Activated CD8-positive, alpha-beta memory T cell treated with anti-CD3 and anti-CD28 coated beads, Interleukin-2, amount 50 U/mL, for 4 hours (primary cell): ENCODE measurements around the gene FKBP5.
"Not testable (repeated sequence)": the region's sequence is repeated elsewhere in the genome, so short reads cannot be mapped to it uniquely, and the experiment has no call there.

Experiments used
- DNase-seq: peaks from one replicate; pipeline ENCODE4 v3.0.0-alpha.2; 2020

Gene FKBP5

DNA sequence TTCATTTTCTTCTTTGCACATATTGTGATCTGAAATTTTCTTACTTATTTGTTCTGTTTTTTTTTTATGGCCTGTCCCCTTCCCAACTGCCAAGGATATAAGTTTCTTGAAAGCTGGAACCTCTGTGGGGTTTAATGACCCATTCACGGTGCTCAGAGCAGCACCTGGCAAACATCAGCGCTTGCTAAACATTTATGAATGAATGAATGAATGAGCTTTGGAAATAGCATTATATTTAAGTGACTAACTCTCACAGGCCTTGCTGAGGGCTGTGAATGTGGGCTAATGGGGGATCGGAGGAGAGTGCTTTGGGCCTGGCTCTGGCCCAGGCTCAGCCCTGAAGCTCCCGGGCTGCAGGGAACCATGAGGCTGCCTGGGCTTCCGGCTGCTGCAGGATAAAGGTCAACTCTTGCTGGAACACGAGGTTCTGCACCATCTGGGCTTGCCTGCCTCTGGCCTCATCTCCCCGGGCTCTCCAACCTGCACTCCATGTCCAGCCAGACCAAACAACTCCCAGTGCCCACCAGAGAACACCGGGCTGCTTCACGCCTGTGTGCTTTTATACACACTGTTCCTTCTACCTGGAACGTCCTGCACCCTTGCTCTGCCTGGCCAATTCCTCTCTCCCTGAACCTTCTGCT, 33.5 kb upstream of the FKBP5 start:
- DNase-seq: no peak

DNA sequence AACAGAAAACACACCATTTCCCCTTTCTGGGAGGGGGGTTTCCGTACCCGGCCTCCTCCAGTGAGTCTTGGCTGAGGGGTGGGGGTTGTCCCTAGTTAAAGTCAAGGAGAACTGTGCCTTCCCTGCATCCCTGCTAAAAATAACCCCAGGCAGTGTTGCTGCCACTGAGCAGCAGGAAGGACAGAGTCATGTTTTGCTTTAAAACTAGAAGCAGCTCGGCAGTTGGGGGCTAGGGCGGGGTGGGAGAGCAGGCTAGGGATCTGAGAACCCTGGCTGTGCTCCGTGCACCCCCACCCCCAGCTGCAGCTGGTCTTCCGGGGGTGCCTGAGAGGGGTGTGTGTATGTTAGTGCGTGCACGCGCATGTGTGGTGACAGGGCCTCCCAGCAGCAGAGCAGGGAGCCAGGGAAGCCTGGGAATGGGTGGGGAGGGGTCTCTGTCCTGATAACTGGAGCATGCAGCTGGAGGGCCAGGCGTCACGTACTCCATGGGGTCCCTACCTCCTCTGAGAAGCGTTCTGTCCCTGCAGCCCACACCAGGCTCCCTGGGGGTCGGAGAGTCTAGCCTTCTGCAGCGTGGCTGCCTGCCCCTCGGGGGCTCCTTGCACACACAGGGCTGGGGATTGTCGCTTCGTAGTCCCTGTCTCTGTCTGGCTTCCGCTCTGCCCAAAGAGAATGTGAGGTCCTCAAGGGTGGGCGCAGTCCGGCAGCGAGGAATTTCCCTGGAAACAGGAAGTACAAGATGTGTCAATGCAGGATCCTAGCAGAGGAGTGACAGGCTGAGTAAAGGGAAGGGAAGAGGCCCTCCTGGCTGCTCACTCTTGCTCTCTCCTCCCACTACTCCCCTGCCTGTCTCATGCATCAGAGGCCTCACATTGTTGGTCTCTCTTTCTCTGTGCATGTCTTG, 31.4 kb upstream of the FKBP5 start:
- DNase-seq: no peak

DNA sequence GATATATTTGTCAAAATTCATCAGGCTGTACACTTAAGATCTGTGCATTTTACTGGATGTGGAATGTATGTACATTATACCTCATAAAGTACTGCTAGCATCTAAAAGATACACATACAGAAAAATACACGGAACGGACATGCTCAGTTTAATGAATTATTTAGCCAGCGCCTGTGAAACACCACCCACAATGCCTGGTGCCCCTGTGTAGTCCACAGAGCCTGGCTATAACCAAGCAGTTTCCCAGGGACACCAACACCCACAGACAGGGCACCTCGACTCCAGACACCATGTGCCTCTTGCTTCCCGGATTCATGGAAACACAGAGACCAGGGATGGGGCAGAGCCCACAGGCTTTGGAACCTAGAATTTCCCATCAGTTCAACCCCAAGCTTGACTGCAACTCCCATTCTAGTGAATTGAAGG, 30.7 kb upstream of the FKBP5 start:
- DNase-seq: no peak

DNA sequence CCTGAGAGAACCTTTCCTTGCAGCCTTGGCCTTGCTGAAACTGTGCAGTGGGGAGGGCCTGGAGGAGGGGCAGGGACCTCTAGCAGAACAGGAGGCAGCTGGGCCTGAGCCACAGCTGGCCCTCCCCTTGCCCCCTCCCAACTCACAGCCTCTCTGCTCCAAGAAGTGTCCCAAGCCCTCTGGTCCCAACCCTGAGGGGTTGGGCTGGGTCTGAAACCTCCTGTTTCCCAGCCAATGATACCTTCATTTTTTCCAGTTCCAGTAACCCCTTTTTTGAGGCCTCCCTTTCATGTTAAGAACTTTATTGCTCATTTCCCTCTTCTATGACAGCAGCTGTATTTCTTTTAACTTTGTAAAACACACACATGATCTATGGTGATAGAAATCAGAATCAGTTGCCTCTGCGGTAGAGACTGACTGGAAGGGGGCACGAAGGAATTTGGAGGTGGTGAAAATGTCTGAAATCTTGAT, 30.2 kb upstream of the FKBP5 start:
- DNase-seq: no peak

DNA sequence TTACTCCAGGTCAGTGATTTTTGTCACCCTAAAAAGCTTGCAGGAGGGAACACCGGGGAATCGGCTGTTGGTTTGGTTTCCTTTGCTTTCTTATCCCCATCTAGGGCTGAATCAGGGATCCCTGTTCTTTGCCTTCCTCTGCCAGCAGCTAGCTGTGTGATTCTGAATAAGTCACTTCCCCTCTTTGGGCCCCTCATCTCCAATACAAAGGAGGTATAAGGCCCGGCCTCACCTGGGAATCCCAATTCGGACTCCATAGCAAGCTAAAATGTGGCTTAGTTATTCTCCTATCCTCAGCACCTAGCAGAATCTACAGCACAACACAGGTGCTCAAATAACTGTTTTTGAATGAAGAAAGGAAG, 29.6 kb upstream of the FKBP5 start:
- no peak for DNase-seq

DNA sequence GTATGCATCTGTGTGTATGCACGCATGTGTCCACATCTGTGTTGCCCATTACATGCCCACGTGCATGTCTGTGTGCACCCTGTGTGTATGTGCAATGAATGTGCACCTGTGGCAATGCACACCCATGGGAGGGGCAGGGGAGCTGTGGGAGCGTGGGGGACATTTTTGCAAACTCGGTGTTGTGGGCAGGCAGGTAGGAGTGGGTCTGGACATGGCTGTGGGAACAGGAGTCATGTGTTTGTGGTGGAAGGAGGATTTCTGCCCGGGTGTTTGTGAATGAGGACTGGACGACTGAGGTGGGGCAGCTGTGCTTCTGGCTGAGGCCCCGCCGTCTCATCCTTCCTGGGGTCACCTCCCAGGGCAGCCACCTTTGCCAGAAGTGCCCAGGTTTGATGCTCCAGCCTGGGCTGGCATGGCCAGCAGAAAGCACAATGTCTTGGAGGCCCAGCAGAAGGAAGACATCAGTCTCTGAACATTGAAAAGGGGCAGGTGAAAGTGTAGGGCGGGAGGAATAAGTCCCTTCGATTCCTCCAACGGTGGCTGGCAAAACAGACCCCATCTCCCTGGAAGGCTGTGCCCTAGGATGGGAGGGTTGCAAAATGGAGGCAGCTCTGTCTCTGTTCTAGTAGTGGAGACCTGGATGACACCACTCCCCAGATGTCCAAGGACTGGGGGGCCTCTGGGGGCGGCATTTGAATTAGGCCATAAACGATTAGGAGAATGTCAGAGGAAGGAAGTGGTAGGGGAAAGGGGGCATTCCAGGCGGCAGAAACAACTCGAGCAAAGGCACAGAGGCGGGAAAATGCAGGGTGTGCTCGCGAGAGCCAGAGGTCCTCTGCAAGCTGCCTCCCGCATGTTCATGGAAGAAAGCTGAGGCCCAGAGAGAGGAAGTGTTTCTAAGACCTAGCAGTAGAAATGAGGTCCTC, 29.0 kb upstream of the FKBP5 start:
- DNase-seq: no peak

DNA sequence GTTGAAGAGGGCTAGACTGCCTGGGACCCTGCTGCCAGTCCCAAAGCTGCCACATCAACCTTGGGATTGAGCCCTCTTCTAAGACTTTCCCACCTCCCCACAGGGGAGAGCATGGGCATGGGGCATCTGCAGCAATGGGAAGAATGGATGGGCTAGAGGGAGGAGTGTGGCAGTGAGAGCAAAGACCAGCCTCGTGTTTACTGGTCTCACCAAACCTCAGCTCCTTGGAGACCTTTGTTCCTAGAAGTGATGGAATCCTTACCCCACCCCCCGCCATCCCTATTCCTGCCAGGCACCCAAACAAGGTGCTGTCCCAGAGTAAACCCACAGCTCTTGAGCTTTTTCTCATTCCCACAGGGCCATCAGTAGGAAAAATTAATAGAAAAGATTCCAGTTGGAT, 28.1 kb upstream of the FKBP5 start:
- DNase-seq: no peak

DNA sequence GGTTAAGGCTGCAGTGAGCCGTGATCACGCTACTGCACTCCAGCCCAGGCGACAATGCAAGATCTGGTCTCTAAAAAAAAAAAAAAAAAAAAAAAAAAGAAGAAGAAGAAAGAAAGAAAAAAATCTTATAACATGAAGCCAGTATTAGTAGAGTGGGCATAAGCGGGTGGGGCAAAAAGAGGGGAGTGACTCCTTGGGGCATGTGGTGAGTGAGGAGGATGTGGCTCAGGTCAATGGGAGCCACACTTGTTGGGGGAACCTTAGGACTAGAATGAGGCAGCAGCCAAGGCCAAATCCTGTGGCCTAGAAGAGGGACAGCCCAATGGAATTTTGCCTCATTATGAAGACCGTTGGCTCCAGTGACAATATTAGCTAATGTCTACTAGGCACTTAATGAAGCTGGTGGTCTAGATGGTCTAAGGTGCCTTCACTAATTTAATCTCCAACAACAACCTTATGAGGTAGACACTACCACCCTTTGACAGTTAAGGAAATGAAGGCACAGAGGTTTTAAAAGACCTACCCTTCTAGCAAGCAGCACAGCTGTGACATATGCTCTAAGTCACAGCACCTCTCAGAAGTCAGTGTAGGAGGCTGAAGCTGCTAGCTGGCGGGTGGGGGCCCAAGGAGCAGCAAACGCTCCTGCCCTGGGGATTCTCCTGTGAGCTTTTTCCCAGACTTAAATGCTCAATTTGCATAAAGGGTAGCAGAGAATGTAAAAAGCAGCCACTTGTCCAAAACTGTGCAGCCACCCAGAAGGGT, 24.5 kb upstream of the FKBP5 start:
- DNase-seq: no peak

DNA sequence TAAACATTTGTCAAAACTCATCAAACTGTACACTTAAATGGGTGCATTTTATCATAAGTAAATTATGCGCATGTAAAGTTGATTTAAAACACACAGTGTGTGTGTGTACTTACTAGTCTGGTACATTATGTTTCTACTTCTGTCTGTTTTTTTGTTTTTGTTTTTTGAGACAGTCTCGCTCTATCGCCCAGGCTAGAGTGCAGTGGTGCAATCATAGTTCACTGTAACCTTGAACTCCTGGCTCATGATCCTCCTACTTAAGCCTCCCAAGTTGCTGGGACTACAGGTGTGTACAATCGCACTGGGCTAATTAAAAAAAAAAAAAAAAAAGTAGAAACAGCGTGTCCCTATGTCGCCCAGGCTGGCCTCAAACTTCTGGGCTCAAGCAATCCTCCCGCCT, 23.0 kb upstream of the FKBP5 start:
- DNase-seq: no peak

DNA sequence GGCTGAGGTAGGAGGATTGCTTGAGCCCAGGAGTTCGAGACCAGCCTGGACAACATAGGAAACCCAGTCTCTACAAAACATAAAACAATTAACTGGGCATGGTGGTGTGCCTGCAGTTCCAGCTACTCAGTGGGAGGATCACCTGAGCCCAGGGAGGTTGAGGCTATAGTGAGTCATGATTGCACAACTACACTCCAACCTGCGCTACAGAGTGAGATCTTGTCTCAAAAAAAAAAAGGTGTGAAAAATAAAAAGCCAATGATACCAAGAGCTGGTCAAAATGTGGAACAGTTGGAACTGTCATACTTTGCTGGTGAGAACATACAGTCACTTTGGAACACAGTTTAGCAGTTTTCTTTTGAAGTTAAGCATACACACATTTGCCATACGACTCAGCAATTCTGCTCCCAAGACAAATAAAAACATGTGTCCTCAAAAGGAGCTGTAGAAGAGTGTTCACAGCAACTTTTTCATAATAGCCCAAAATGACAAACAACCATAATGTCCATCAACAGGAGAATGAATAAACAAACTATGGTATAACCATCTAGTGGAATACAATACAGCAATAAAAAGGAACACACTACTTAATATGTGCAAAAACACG, 21.6 kb upstream of the FKBP5 start:
- no peak for DNase-seq

DNA sequence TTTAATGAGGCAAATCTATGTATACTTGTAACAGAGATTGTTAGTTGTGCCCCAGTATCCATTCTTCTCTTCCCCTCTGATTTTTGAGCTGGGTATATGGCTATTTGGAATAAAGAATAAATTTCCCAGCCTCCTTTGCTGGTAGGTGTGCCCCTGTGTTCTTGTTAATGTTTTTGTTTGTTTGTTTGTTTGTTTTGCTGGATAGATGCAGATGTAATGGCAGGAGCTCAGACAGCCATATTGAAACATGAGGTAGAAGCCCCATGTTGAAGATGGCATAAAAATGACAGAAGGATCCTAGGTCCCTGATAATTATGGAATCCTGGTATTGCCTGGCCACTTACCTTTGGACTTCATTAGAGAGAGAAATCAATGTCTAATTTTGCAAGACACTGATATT, 19.9 kb upstream of the FKBP5 start:
- DNase-seq: no peak

DNA sequence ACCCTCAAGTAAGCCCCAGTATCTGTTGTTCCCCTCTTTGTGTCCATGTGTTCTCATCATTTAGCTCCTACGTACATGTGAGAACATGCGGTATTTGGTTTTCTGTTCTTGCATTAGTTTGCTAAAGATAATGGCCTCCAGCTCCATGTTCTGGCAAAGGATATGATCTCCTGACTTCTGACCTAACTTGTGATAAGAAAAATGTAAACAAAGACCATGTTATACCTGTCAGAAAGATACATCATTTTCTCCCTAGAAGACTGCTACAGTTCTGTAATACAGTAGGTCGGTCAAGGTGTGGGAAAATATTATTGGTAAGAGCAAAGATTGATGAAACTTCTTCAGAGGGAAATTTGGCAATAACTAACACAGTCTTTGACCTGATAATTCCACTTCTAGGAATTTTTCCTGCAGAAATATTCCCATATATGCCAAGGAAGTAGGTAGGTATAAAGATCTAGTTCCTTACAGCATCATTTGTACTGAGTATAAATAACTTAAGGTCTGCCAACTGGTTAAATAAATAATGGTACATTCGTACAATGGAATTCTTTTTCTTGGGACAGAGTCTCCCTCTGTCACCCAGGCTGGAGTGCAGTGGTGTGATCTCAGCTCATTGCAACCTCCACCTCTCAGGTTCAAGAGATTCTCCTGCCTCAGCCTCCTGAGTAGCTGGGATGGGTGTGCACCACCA, 19.1 kb upstream of the FKBP5 start:
- no peak for DNase-seq

DNA sequence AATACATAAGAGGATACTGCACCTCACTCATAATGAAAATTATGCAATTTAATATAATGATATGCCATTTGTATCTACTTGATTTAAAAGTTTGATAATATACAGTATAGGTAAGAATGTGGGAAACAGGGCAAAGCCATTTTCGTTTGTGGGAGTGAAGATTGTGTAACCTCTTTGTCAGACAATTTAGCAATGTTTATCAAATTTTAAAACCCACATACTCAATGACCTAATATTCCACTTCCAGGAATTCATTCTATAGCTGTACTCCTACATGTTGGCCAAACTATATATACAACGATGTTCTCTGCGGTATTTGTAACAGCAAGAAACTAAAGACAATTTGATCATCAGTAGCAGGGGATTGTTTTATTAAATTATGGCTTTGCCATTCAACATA, 17.8 kb upstream of the FKBP5 start:
- no peak for DNase-seq

DNA sequence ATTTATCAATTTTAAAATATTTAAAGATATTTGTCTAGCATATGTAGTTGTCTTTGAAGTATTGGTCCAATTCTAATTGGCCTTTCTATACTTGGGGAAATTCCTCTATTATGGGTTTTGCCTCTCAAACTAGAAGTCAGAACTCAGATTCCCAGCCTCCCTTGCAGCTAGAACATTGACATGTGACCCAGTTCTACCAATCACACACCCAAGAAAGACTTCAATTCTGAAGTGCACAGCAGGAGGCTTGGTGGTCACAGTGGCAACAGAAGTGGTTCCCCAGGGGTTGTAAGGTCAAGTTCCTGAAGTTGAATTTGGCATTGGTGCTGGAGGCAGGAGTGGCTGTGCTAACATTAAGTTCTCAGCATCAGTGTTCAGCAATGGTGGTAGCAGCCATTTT, 14.8 kb upstream of the FKBP5 start:
- DNase-seq: no peak

DNA sequence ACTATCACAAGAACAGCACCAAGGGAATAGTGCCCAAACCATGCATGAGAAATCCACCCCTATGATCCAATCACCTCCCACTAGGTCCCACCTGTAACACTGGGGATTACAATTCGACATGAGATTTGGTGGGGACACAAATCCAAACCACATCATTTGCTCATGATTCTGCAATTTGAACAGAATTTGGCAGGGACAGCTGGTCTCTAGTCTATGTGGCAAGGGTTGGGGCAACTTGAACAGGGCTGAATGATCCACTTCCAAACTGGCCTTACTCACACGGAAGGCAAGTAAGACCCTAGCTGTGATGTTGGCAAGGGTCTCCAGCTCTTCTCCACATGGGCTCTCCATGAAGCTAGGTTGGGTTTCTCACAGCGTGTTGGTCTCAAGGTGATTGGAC, 10.1 kb upstream of the FKBP5 start:
- no peak for DNase-seq

DNA sequence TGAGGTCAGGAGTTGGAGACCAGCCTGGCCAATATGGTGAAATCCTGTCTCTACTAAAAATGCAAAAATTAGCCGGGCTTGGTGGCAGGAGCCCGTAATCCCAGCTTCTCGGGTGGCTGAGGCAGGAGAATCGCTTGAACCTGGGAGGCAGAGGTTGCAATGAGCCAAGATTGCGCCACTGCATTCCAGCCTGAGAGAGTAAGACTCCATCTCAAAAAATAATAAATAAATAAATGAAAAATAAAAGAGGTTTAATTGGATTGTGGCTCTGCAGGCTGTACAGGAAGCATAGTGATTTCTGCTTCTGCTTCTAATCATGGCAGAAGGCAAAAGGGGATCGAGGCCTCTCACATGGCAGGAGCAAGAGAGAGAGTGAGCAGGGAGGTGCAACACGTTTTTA, 9.7 kb upstream of the FKBP5 start:
- DNase-seq: not testable (repeated sequence)

DNA sequence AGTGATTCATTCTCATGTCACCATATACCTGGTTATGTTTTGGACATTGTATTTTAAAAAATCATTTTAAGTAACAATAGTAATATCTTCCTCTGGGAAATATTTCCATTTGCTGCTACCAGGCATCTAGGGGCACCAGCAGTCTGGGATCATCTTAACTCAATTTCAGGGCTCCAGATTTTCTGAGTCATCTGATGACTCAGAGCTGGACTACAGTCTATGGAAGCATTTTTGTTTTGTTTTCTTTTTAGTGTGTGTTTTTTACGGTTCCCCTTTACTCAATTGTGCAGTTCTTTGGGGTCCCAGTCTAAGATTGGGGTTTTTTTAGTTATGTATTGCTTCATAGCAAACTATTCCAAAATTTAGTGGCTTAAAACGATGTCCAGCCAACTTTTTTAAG, 5.7 kb upstream of the FKBP5 start:
- no peak for DNase-seq

DNA sequence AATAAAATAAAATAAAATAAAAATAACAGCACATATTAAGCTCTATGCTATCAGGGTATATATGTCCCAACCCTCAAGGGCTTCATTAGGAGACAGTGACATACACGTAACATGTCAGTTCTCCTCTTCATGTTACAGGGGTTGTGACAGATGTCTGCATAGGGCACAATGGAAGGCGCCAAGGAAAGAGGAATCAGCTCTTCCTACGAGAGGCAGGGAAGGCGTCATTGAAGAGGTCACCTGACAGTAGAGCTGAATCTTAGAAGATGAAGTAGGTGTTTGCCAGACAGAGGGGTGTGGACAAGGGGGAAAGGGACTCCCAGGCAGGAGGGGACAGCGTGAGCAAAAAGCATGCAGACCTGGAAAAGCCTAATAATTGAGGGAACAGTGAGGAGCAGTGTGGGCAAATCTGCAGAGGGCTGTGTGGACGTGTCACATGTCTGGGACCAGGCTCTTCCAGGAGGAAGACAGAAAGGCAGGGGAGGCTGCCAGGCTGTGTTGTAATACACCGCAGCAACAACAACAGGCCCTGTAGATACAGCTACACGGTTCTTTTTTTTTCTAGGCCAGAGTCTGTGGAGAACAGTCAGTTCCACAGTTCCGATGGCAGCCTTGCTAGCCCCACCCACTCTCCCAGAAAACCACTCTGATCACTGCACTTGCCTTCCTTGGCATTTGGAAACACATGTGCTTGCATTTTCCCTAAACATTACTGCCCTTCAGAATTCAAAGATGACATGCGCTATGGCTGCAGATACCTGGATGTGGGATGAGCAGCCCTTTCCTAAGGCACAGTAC, 2.5 kb upstream of the FKBP5 start:
- no peak for DNase-seq

DNA sequence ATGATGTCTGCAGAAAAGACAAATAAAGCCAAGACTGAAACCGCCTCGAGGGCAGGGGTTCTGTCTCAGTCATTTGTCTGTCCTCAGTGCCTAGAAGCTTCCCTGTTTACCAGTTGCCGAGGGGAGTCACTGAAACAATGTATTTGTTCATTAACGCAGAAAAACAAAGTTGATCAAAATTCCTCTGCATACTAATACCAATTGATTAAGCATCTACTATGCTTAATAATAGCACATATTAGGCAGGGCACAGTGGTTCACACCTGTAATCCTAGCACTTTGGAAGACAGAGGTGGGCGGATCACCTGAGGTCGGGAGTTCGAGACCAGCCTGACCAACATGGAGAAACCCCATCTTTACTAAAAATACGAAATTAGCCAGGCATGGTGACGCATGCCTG, 1.8 kb upstream of the FKBP5 start:
- DNase-seq: no peak

DNA sequence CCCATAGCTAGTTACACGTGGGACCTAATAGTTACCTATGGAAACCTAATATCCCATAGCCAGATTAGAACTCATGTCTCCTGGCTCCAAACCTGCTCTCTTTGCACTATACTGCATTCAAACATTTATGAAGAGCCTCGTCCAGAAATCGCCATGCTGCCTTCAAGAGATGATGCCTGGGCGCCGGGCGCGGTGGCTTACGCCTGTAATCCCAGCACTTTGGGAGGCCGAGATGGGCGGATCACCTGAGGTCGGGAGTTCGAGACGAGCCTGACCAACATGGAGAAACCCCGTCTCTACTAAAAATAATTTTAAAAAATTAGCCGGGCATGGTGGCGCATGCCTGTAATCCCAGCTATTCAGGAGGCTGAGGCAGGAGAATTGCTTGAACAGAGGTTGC, 1.3 kb upstream of the FKBP5 start:
- DNase-seq: not testable (repeated sequence)
